ENCODE results near the gene NYAP1.
"Not testable (repeated sequence)": the region's sequence is repeated elsewhere in the genome, so short reads cannot be mapped to it uniquely, and the experiment has no call there.

The NYAP1 gene

DNA sequence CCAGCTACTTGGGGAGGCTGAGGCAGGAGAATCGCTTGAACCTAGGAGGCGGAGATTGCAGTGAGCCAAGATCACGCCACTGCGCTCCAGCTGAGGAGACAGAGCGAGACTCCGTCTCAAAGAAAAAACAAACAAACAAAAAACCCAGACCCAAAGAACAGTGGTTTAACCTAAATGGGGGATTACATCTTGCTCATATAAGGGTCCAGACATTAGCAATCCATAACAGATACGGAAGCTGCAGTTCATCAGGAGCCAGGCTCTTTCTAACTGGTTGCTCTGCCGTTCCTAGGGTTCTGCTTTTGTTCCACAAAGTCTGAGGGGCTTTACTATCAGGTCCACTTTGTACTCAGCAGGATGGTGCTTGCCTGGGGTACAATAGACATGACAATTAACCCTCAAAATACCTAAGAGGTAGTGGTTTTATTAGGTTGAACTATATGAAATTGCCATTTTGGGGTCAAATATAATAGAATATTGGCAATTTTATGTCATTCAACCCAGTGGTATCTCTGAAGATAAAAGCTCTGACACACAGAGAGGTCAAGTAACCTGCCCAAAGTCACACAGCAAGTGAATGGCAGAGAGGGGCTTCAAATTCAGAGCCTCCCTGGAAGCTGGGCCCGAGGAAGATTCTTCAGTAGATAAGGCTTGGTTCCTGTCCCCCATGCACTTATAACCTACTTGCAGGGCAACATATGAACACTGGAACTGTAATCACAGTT, 21.3 kb downstream of the NYAP1 start:
- no peak for DNase-seq
- Mint-ChIP-seq H3K27me3 (peaks cover 2% of the 10 kb centered on the region), H3K4me3 (no peak overlapping the region), H3K27ac (no peak overlapping the region), H3K36me3 (ENCODE audit: low read depth) (no peaks in the 10 kb centered on the region), H3K4me1 (peaks cover 1% of the 10 kb centered on the region), H3K9me3 (no peaks in the 10 kb centered on the region)
- ATAC-seq, result no peak

DNA sequence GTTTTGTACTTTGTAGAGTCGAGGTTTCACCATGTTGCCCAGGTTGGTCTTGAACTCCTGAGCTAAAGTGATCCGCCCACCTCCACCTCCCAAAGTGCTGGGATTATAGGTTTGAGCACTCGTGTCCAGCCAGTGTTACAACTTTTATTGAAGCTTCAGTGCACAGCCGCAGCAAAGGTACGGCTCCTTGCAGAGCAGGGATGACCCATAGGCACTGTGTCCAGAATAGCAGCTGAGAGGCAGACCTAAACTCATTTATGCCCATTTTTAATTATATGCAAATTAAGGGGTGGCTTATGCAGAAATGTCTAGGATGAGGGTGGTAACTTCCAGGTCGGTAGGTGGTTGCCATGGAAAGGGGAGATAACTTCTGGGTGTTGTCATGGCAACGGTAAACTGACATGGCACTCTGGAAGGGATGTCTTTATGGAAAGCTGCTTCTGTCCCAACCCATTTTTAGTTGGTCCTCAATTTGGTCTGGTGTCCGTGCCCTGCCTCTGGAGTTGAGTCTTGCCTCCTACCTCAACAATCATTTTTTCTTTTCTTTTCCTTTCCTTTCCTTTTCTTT, 22.7 kb downstream of the NYAP1 start:
- no peaks in the 10 kb centered on the region for H3K9me3 Mint-ChIP-seq
- H3K4me1 Mint-ChIP-seq, result peaks cover 1% of the 10 kb centered on the region
- no peak overlapping the region for H3K4me3 Mint-ChIP-seq
- DNase-seq (no peak), ATAC-seq (no peak)
- no peaks in the 10 kb centered on the region for H3K36me3 Mint-ChIP-seq (ENCODE audit: low read depth)
- H3K27ac Mint-ChIP-seq, result no peak overlapping the region
- peaks cover 4% of the 10 kb centered on the region for H3K27me3 Mint-ChIP-seq

DNA sequence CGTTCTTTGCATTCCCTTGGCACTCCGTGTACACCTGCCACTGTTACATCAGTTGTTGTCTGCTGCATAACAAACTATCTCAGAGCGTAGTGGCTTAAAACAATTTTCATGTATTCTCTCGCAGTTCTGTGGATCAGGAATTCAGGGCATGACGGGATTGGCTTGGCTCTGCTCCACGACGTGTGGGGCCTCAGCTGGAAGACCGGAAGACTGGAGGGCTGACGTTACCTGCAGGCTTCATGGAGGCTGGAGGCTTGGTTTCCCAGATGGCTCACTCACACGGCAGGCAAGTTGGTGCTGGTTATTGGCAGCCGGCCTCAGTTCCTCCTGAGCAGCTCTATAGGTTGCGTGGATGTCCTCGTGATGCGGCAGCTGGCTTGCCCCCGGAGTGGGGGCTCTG, 25.5 kb downstream of the NYAP1 start:
- H3K9me3 Mint-ChIP-seq, result no peaks in the 10 kb centered on the region
- peaks cover 4% of the 10 kb centered on the region for H3K27me3 Mint-ChIP-seq
- H3K36me3 Mint-ChIP-seq (ENCODE audit: low read depth), result no peaks in the 10 kb centered on the region
- H3K4me1 Mint-ChIP-seq, result peaks cover 2% of the 10 kb centered on the region
- no peak overlapping the region for H3K4me3 Mint-ChIP-seq
- DNase-seq, result no peak
- no peak for ATAC-seq
- peak overlapping the region; percentile 8 for H3K27ac Mint-ChIP-seq

GRCh38 chr7:100510437-100511239, 26.9 kb downstream of the NYAP1 start:
- Mint-ChIP-seq H3K27ac (no peak overlapping the region), H3K36me3 (ENCODE audit: low read depth) (no peaks in the 10 kb centered on the region), H3K9me3 (no peaks in the 10 kb centered on the region), H3K27me3 (peaks cover 4% of the 10 kb centered on the region), H3K4me3 (no peak overlapping the region), H3K4me1 (peaks cover 9% of the 10 kb centered on the region)
- DNase-seq (no peak), ATAC-seq (no peak)

GRCh38 chr7:100513212-100513810, 29.6 kb downstream of the NYAP1 start:
- Mint-ChIP-seq H3K9me3 (no peaks in the 10 kb centered on the region), H3K27ac (no peak overlapping the region), H3K4me3 (no peak overlapping the region), H3K4me1 (peaks cover 24% of the 10 kb centered on the region), H3K27me3 (peaks cover 3% of the 10 kb centered on the region), H3K36me3 (ENCODE audit: low read depth) (no peaks in the 10 kb centered on the region)
- DNase-seq (no peak), ATAC-seq (no peak)

DNA sequence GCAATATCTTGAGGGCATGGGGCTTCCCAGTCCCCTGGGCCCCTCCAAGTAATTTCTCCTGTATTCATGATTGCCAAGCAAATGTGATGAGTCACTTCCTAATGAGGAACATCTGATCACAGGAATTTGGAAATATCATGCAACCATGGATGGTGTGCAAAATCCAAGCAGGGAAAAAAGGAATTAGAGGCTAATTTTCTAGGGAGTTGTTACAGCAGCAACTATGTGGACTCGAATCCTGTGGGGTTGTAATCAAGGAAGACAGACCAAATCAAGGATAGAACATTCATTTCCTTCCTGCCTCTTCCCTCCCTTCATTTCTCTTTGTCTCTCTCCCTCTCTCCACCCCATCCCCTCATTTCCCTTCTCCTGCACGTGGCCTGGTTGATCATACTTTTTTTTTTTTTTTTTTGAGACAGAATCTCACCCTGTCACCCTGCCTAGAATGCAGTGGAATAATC, 31.4 kb downstream of the NYAP1 start:
- Mint-ChIP-seq H3K36me3 (ENCODE audit: low read depth) (no peaks in the 10 kb centered on the region), H3K9me3 (no peaks in the 10 kb centered on the region), H3K27me3 (peaks cover 3% of the 10 kb centered on the region), H3K27ac (no peak overlapping the region), H3K4me3 (no peak overlapping the region), H3K4me1 (peaks cover 24% of the 10 kb centered on the region)
- ATAC-seq, result no peak
- no peak for DNase-seq

DNA sequence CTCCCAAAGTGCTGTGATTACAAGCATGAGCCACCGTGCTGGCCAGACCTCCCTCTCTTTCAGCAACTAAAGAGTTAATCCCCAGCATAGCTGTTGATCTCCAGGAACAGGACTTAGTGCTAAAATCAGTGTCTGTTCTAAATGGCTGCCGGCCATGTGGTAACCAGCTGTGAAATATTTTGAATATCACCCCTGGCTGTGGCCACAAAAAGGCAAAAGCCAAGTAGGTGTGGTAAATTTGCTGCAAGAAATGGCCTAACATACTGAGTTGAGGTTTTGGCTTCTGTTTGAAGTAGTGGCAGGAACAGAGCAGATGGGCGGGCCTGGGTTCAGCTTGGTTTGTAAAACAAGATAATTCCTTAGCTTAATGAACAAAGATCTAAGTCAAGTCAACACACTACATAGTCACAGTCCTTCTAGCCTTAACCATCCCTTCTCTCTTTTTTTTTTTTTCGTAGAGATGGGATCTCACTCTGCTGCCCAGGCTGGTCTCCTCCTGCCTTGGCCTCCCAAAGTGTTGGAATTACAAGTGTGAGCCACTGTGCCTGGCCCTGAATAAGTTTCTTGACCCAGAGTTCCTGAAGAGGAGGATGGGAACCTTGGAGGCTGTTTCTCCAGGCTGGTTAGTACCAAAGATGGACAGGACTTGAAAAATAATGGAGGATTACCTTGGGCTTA, 32.5 kb downstream of the NYAP1 start:
- peak overlapping the region; percentile 17 for H3K4me3 Mint-ChIP-seq

DNA sequence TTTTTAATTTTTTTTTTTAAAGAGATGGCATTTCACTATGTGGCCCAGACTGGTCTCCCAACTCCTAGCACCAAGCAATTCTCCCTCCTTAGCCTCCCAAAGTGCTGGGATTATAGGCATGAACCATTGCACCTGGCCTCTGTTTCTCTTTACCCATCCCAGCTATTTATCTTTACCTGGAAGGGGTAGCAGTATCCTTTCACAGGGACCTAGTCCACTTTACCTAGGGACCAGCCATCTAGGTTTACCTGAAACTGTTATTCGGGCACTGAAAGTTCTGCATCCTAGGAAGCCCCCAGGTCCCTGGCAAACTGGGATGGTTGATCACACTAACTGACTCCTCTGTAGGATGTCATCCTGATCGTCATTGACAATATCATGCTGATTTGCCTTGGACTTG, 33.6 kb downstream of the NYAP1 start:
- H3K4me3 Mint-ChIP-seq, result no peak overlapping the region

More for the DNA sequence above, 32.5 kb downstream of the NYAP1 start:
- Mint-ChIP-seq H3K4me1 (peaks cover 24% of the 10 kb centered on the region), H3K36me3 (ENCODE audit: low read depth) (no peaks in the 10 kb centered on the region), H3K27me3 (no peaks in the 10 kb centered on the region), H3K27ac (peak overlapping the region; percentile 59), H3K9me3 (no peaks in the 10 kb centered on the region)
- DNase-seq (peak; percentile 23), ATAC-seq (peak; percentile 59)

DNA sequence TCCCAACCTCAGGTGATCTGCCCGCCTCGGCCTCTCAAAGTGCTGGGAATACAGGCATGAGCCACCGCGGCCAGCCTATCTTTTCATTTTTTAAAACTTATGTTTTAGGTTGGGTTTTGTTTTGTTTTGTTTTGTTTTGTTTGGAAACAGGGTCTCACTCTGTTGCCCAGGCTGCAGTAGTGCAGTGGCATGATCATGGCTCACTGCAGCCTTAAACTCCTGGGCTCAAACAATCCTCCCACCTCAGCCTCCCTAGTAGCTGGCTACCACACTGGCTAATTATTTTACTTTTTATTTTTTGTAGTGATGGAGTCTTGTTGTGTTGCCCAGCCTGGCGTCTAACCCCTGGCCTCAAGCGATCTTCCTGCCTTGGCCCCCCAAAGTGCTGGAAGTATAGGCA, 35.9 kb downstream of the NYAP1 start:
- Mint-ChIP-seq H3K4me1 (peaks cover 22% of the 10 kb centered on the region), H3K27me3 (no peaks in the 10 kb centered on the region), H3K27ac (no peak overlapping the region), H3K9me3 (no peaks in the 10 kb centered on the region), H3K36me3 (ENCODE audit: low read depth) (no peaks in the 10 kb centered on the region), H3K4me3 (no peak overlapping the region)
- ATAC-seq, result no peak
- DNase-seq, result no peak

More for the DNA sequence above, 33.6 kb downstream of the NYAP1 start:
- no peaks in the 10 kb centered on the region for H3K36me3 Mint-ChIP-seq (ENCODE audit: low read depth)
- H3K9me3 Mint-ChIP-seq, result no peaks in the 10 kb centered on the region
- DNase-seq (no peak), ATAC-seq (no peak)
- H3K4me1 Mint-ChIP-seq, result peaks cover 24% of the 10 kb centered on the region
- H3K27ac Mint-ChIP-seq, result no peak overlapping the region
- no peaks in the 10 kb centered on the region for H3K27me3 Mint-ChIP-seq

- Mint-ChIP-seq H3K27me3 (no peaks in the 10 kb centered on the region), H3K27ac (no peak overlapping the region), H3K36me3 (ENCODE audit: low read depth) (no peaks in the 10 kb centered on the region), H3K4me3 (no peak overlapping the region), H3K9me3 (no peaks in the 10 kb centered on the region), H3K4me1 (peaks cover 20% of the 10 kb centered on the region)
- no peak for ATAC-seq
- no peak for DNase-seq
Observed at GRCh38 chr7:100520138-100520537, 36.4 kb downstream of the NYAP1 start.

GRCh38 chr7:100521076-100521475, 37.3 kb downstream of the NYAP1 start:
- H3K27ac Mint-ChIP-seq, result no peak overlapping the region
- H3K4me3 Mint-ChIP-seq, result no peak overlapping the region
- no peaks in the 10 kb centered on the region for H3K27me3 Mint-ChIP-seq
- no peak for ATAC-seq
- no peak for DNase-seq
- H3K9me3 Mint-ChIP-seq, result no peaks in the 10 kb centered on the region
- H3K4me1 Mint-ChIP-seq, result peaks cover 11% of the 10 kb centered on the region
- no peaks in the 10 kb centered on the region for H3K36me3 Mint-ChIP-seq (ENCODE audit: low read depth)

GRCh38 chr7:100521909-100522593, 38.3 kb downstream of the NYAP1 start:
- not testable (repeated sequence) for H3K27ac Mint-ChIP-seq; H3K27me3 Mint-ChIP-seq; H3K9me3 Mint-ChIP-seq; H3K4me3 Mint-ChIP-seq; H3K4me1 Mint-ChIP-seq; DNase-seq; ATAC-seq; H3K36me3 Mint-ChIP-seq (ENCODE audit: low read depth)

DNA sequence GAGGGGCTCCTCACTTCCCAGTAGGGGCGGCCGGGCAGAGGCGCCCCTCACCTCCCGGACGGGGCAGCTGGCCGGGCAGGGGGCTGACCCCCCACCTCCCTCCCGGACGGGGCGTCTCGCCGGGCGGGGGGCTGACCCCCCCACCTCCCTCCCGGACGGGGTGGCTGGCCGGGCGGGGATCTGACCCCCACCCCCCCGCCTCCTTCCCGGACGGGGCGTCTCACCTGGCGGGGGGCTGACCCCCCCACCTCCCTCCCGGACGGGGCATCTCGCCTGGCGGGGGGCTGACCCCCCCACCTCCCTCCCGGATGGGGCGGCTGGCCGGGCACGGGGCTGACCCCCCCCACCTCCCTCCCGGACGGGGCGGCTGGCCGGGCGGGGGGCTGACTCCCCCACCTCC, 39.5 kb downstream of the NYAP1 start:
- not testable (repeated sequence) for H3K36me3 Mint-ChIP-seq (ENCODE audit: low read depth); H3K4me3 Mint-ChIP-seq; H3K27ac Mint-ChIP-seq; ATAC-seq; H3K9me3 Mint-ChIP-seq; H3K27me3 Mint-ChIP-seq; DNase-seq
- H3K4me1 Mint-ChIP-seq, result peaks cover 13% of the 10 kb centered on the region

All from activated naive CD8-positive, alpha-beta T cell treated with anti-CD3 and anti-CD28 coated beads, Interleukin-2, amount 50 U/mL, for 24 hours (primary cell).